Measurements from ENCODE around the gene MSL1. TPM values are rescaled to one million over a fixed set of nuclear protein-coding genes. Genes with fewer than 3 reads are reported as not detected.

Gene MSL1
- total and polyA plus RNA-seq, 2 of the 13 experiments (the other 11 are each of a cell fraction or from before 2014, with no cell fraction given) = 63.8 to 88.5 TPM

DNA sequence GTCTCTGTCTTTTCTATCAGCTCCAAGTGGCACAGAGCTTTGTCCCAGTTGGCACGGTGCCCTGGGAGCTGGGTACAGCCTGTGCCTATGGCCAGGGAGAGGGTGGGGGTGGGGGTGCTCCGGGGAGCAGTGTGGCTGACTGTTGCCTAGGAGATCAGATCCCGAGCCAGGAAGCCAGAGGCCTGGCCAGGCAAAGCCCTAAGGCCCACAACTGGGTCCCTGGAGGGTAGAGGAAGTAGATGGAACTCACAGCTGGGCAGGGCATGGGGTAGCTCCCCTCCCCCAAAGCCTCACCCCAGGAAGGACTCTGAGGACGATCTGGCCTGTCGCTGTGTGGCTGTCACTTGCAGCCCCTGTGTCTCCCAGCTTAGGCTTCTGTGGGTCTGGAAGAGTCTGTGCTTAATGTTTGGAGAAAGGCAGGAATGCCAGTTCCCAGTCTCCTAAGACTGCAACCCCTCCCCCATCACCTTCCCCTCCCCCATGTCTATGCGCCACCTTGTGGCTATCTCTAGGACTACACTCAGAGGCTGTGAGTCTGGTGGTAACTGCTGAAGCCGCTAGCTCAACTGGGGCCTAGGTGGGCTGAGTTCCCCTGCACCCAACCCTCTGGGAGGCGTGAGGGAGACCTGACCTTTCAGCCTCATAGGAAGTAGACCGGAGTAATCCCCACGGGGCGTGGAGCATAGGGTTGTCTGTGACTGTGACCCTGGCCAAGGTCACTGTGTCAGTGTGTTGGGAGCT lies 46.4 kb upstream of the MSL1 start (continued):
- TF ChIP-seq SOX6 (IDR thresholded peaks at IDR 0.05) = no peak
- TF ChIP-seq SOX6 (CRISPR knock-in tag; IDR thresholded peaks at IDR 0.05) = peak; percentile 59; the same call in 1 of the 2 replicates
- TF ChIP-seq, protein P1, sequence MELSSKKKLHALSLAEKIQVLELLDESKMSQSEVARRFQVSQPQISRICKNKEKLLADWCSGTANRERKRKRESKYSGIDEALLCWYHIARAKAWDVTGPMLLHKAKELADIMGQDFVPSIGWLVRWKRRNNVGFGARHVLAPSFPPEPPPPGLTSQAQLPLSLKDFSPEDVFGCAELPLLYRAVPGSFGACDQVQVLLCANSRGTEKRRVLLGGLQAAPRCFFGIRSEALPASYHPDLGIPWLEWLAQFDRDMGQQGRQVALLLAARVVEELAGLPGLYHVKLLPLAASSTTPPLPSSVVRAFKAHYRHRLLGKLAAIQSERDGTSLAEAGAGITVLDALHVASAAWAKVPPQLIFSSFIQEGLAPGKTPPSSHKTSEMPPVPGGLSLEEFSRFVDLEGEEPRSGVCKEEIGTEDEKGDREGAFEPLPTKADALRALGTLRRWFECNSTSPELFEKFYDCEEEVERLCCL (CRISPR knock-in tag; IDR thresholded peaks at IDR 0.05; ENCODE audit: borderline replicate concordance) = no peak
- TF ChIP-seq, protein P2, sequence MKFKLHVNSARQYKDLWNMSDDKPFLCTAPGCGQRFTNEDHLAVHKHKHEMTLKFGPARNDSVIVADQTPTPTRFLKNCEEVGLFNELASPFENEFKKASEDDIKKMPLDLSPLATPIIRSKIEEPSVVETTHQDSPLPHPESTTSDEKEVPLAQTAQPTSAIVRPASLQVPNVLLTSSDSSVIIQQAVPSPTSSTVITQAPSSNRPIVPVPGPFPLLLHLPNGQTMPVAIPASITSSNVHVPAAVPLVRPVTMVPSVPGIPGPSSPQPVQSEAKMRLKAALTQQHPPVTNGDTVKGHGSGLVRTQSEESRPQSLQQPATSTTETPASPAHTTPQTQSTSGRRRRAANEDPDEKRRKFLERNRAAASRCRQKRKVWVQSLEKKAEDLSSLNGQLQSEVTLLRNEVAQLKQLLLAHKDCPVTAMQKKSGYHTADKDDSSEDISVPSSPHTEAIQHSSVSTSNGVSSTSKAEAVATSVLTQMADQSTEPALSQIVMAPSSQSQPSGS (CRISPR knock-in tag; IDR thresholded peaks at IDR 0.05) = peak; percentile 44
- TF ChIP-seq ZKSCAN5 (CRISPR knock-in tag; IDR thresholded peaks at IDR 0.05) = no peak
- TF ChIP-seq, protein P3, sequence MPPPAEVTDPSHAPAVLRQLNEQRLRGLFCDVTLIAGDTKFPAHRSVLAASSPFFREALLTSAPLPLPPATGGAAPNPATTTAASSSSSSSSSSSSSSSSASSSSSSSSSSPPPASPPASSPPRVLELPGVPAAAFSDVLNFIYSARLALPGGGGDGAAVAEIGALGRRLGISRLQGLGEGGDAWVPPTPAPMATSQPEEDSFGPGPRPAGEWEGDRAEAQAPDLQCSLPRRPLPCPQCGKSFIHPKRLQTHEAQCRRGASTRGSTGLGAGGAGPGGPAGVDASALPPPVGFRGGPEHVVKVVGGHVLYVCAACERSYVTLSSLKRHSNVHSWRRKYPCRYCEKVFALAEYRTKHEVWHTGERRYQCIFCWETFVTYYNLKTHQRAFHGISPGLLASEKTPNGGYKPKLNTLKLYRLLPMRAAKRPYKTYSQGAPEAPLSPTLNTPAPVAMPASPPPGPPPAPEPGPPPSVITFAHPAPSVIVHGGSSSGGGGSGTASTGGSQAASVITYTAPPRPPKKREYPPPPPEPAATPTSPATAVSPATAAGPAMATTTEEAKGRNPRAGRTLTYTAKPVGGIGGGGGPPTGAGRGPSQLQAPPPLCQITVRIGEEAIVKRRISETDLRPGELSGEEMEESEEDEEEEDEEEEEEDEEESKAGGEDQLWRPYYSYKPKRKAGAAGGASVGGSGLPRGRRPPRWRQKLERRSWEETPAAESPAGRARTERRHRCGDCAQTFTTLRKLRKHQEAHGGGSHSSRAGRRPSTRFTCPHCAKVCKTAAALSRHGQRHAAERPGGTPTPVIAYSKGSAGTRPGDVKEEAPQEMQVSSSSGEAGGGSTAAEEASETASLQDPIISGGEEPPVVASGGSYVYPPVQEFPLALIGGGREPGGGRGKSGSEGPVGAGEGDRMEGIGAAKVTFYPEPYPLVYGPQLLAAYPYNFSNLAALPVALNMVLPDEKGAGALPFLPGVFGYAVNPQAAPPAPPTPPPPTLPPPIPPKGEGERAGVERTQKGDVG (CRISPR knock-in tag; IDR thresholded peaks at IDR 0.05; ENCODE audit: borderline replicate concordance) = peak; percentile 91; the same call in 1 of the 2 replicates
- TF ChIP-seq PHB2 (IDR thresholded peaks at IDR 0.05; ENCODE audit: partially characterized antibody) = no peak
- TF ChIP-seq, protein P4, sequence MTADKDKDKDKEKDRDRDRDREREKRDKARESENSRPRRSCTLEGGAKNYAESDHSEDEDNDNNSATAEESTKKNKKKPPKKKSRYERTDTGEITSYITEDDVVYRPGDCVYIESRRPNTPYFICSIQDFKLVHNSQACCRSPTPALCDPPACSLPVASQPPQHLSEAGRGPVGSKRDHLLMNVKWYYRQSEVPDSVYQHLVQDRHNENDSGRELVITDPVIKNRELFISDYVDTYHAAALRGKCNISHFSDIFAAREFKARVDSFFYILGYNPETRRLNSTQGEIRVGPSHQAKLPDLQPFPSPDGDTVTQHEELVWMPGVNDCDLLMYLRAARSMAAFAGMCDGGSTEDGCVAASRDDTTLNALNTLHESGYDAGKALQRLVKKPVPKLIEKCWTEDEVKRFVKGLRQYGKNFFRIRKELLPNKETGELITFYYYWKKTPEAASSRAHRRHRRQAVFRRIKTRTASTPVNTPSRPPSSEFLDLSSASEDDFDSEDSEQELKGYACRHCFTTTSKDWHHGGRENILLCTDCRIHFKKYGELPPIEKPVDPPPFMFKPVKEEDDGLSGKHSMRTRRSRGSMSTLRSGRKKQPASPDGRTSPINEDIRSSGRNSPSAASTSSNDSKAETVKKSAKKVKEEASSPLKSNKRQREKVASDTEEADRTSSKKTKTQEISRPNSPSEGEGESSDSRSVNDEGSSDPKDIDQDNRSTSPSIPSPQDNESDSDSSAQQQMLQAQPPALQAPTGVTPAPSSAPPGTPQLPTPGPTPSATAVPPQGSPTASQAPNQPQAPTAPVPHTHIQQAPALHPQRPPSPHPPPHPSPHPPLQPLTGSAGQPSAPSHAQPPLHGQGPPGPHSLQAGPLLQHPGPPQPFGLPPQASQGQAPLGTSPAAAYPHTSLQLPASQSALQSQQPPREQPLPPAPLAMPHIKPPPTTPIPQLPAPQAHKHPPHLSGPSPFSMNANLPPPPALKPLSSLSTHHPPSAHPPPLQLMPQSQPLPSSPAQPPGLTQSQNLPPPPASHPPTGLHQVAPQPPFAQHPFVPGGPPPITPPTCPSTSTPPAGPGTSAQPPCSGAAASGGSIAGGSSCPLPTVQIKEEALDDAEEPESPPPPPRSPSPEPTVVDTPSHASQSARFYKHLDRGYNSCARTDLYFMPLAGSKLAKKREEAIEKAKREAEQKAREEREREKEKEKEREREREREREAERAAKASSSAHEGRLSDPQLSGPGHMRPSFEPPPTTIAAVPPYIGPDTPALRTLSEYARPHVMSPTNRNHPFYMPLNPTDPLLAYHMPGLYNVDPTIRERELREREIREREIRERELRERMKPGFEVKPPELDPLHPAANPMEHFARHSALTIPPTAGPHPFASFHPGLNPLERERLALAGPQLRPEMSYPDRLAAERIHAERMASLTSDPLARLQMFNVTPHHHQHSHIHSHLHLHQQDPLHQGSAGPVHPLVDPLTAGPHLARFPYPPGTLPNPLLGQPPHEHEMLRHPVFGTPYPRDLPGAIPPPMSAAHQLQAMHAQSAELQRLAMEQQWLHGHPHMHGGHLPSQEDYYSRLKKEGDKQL (CRISPR knock-in tag; IDR thresholded peaks at IDR 0.05; ENCODE audit: low read depth) = 0 out of 2 replicates have a peak, but pooled peaks have one; percentile 19
- no peak for TF ChIP-seq SNAPC2 (CRISPR knock-in tag; IDR thresholded peaks at IDR 0.05)
- TF ChIP-seq TBL1XR1 (IDR thresholded peaks at IDR 0.05; ENCODE audit: borderline replicate concordance, low read length, partially characterized antibody) = peak; percentile 82
- TF ChIP-seq NPAS2 (CRISPR knock-in tag; IDR thresholded peaks at IDR 0.05; ENCODE audit: borderline replicate concordance) = no peak
- TF ChIP-seq, protein P5, sequence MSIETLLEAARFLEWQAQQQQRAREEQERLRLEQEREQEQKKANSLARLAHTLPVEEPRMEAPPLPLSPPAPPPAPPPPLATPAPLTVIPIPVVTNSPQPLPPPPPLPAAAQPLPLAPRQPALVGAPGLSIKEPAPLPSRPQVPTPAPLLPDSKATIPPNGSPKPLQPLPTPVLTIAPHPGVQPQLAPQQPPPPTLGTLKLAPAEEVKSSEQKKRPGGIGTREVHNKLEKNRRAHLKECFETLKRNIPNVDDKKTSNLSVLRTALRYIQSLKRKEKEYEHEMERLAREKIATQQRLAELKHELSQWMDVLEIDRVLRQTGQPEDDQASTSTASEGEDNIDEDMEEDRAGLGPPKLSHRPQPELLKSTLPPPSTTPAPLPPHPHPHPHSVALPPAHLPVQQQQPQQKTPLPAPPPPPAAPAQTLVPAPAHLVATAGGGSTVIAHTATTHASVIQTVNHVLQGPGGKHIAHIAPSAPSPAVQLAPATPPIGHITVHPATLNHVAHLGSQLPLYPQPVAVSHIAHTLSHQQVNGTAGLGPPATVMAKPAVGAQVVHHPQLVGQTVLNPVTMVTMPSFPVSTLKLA (IDR thresholded peaks at IDR 0.05) = no peak
- TF ChIP-seq, protein P6, sequence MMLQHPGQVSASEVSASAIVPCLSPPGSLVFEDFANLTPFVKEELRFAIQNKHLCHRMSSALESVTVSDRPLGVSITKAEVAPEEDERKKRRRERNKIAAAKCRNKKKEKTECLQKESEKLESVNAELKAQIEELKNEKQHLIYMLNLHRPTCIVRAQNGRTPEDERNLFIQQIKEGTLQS (CRISPR knock-in tag; IDR thresholded peaks at IDR 0.05) = no peak
- no peak for TF ChIP-seq ZNF660 (CRISPR knock-in tag; IDR thresholded peaks at IDR 0.05; ENCODE audit: borderline replicate concordance, low read depth)
